HG03432 (cell line): ENCODE measurements around the gene TSPAN5.
"Not testable (repeated sequence)": the region's sequence is repeated elsewhere in the genome, so short reads cannot be mapped to it uniquely, and the experiment has no call there.

ENCODE experiments used
- ATAC-seq: cut with Tn5 transposase; IDR thresholded peaks from one replicate; pipeline ENCODE4 v1.9.1; 2021; ENCODE audit warnings: mild to moderate bottlenecking, moderate library complexity; ENCODE audit not compliant: unreplicated experiment

TSPAN5 gene

DNA sequence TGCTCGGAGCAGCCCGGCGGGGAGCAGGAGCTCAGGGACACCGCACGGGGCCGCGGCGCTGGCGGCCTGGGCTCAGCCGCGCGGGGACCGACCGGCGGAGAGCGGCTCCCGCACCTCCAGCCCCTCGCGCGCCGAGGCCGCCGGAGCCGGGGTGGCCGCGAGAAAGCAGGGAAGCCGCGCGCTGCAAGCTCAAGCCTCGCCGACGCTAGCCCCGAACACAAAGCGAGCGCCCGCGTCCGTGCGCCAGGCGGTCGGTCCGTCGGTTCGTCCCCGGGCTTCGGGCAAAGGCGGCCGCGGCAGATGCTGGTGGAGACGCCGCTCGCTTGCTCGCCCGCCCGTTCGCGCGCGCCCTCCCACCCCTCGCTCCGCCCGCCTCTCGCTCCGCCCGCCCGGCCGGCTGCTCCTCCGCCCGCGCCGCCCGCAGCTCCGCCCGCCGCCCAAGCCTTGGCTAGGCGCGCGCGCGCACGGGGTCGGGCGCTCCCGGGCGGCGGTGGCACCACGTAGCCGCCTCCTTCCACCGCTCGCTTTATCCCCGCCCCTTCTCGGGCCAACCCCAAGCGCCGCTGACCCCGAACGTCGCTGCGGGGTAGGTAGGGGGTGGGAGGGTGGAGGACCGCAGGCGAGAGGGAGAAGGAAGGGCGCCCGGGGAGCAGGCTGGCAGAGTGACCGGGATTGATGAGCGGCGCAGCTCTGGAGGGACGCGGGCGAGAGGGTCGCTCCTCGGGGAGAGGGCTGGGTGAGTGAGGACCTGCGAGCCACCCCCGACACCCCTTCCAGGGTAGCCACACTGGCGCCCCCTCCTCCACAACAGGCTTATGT, at the start of gene TSPAN5:
TSPAN5 (minus strand) TSS at position 325 of the 819 bp plus-strand sequence.
- ATAC-seq = peak; percentile 80

DNA sequence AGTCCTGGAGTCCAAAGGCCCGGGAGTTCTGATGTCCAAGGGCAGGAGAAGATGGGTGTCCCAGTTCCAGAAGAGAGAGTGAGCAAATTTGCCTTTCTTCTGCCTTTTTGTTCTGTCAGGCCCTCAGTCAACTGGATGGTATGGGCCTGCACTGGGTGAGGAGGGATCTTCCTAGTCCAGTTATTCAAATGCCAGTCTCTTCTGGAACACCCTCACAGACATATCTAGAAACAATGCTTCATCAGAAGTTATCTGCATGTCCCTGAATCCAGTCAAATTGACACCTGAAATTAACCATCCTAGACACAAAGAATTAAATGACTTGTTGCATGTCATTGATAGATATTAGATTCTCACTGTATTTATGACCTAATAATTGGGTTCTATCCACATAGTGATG, 48.5 kb upstream of the TSPAN5 start:
- ATAC-seq = no peak

DNA sequence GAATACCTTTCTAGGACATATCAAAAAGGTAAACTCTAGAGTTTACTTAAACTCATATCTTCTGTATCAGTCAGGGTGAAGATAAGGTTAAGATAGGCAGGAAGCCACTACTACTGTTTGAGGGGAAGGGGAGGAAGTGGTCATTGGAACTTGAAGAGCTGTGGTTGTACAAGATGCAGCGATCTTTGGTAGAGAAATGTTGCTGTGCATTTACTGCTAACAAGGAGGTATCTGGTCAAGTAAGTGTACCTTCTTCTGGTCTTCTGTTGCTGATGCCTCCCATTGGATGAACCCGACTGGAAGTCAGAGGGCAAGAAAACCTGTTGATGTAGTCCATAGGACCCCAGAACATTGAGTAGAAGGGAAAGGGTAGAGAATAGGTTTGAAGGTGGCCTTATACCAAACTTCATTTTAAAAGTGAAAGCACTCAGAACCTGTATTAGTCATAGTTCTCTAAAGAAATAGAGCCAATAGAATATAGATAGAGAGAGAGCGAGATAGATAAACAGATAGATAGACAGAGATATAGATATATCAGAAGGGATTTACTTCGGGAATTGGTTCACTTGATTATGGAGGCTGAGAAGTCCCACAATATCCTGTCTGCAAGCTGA, 47.9 kb upstream of the TSPAN5 start:
- no peak for ATAC-seq

DNA sequence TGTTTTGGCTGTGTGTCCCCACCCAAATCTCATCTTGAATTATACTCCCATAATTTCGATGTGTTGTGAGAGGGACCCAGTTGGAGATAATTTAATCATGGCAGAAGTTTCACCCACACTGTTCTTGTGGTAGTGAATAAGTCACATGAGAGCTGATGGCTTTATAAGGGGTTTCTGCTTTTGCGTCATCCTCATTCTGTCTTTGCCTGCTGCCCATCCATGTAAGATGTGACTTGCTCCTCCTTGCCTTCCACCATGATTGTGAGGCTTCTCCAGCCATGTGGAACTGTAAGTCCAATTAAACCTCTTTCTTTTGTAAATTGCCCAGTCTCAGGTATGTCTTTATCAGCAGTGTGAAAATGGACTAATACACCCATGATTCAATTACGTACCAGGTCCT, 47.2 kb upstream of the TSPAN5 start:
- ATAC-seq = not testable (repeated sequence)

DNA sequence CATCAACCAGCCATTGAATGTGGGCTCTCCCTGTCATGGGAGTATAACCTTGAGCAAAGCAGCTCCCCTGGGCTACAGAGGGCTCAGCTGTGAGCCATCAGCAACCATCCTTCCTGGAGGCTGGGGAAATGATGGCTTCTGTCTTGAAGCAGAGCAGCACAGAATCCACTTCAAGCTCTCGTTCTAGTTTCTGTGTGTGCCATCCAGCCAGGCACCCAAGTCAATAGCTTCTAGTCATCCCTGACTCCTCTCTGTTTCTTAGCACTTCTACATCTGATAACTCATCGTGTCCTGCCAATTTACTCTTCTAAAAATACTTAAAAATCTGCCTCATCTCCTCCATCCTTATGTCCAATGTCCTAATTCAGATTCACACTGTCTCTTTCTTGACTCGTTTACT, 42.2 kb upstream of the TSPAN5 start:
- ATAC-seq = no peak

DNA sequence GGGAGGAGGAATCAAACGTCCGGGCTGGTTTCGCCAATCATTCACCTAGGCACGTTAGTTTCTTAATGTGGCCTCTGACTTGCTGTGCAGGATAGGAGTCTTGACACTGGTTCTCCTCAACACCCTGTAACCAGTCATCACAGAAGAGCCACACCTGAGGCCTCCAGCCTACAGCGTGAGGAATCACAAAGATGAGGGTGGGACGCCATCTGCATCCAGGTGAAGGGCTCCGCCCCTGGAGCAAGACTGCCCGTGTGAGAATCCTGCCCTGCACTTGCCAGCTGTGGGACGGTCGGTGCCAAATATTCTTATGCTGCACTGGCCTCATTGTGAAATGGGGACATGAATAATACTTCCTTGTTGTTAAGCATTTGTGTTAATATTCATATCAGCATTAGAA, 35.7 kb upstream of the TSPAN5 start:
- no peak for ATAC-seq

DNA sequence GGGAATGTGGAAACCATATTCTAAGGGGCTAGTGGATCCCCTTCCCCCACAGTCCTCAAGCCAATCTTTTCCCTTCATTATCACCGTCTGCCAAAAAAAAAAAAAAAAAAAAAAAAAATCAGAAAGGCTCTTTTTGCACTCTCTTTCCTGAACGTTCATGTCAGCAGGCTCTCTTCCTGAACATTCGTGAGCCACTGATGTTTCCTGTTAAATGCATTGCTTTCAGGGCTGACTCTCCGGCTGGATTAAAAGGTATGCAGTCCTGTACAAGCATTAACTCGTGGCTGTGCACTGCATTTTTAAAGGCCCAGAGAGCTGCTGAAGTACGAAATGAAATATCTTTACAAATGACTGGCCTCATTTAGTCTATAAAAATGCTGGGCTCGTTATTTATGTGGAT, 34.0 kb upstream of the TSPAN5 start:
- ATAC-seq = no peak

DNA sequence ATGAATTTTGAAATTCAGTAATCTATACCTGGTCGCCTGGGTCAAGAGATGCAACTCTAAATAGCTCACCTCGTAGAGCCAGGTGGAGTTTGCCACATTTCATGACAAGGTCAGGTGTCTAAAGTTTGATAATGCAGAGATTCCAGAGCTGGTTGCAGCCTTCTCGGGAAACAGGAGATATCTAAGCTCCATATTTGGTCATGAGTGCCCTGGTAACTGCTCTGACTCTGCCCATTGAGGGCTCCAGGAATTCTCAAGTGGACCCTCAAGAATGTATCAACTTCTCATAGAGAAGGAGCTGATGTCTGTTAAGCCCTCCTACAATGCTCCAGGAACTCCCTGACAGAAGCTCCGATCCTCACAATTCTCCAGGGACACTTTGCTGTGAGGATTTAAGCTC, 33.2 kb upstream of the TSPAN5 start:
- ATAC-seq = no peak

DNA sequence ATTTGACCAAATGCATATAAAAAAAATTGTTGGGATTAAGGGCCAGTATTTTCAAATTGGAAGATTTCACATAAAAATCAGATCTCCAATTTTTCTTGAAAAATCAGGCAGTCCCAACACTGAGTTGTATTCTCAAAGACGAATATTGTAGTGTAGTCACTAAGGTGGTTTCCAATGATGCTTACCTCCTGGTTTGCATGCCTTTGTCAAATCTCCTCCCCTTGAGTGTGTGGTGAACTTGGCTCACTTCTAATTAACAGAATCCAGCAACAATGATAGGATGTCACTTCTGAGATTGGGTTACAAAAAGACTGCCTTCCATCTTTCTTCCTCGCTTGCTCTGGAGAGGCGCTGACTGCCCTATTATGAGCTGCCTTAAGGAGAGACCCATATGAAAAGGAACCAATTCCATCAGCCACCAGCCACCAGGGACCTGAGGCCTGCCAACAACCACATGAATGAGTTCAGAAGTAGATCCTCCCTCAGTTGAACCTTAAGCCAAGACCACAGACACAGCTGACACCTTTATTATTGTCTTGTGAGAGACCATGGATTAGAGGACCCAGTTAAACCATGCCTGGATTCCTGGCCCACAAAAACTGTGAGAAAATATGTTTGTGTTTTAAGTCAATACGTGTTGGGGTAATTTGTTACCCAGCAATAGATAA, 31.2 kb upstream of the TSPAN5 start:
- ATAC-seq = no peak

DNA sequence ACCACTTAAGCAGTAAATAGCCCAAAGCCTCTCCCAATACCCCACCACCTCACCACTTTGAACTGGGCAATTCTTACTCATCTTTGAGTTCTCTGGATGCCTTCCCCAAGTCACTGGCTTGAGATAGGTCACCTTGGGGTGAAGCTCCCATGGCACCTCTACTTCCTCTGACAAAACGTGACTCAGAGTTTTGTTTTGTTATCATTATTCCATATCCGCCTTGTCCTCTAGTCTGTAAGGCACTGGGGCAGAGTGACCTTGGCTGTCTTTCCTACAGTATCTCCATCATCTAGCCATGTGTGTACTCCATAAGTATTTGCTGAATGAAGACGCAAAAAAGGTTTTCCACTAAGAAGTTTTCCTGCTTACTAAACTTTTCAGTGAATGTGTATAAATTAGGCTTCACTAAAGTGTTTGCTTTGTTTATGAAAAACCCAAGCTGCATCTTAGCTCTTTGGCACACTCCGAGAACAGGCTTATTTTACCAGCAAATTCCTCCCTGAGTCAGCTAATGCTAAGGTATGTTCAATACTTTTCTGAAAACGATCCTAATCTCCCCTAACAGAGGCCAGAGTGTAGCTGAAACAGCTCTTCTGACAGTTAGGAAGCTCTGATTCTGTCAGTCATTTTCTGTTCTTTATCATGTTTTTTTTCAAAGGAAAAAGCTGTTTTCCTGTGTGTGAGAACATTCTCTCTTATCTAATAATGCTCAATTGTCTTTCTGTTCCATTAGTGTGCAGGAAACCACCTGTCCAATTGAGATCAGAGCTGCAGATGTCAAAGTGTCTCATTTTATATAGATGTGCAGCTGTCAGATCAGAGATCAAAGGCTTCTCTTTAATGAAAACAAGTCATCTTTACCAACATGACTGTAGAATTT, 30.2 kb upstream of the TSPAN5 start:
- peak; percentile 51 for ATAC-seq

DNA sequence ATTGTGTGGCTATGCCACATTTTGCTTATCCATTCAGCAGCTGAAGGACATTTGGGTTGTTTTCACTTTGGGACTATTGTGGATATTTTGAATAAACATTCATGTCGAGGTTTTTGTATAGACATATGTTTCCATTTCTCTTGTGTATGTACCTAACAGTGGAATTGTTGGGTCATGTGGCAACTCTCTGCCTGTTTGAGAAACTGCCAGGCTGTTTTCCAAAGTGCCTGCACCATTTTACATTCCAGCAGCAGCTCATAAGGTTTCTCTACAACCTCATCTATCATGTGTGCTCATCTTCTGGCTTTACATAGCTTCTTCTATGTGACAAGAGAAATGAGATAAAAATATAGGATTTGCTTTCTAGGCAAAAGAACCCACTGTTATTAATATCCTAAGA, 29.5 kb upstream of the TSPAN5 start:
- no peak for ATAC-seq

DNA sequence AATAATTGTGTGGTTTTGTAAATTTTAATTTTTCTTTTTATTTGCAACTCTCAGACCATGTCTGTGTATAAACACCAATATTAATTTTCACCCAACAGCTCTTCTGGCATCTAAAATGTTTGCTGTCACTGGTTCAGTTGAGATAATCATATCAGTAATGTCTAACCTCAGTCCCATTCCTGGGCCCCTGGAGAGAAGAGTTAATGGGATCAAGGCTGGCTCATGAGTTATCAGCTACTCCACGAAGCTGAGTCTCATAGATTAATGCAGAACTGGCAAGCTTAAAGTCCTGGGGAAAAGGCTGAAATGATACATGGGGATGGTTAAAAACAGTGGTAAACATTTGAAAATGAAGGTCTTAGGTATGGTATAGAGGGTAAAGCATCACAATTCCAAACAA, 28.4 kb upstream of the TSPAN5 start:
- no peak for ATAC-seq

DNA sequence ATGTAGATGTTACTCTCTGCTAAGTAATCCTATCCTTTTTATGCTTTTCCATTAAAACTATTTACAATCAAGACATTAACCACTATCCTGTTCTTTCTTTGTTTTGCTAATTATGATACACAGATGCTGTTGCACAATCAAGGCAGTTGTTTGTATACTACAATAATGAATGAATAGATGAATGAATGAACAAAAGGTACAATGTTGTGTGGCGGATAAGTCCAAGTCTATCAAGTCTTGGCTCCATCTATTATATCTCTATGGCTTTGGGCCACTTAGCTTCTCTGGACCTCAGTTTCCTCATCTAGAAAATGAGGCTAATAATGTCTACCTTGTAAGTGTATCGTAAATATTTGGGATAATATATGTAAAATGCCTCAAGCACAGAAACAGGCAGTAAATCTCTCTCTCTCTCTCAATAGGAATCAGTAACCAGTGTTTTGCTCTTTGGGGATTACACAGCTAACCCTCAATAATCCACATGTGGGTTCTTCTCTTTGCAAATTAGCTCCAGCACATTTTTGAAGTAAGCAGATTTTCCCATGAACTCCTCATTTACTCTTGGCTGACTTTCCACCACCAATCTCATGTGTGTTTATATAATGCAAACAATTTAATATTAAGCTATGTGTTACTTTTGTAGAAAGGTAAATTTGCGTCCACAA, 27.8 kb upstream of the TSPAN5 start:
- ATAC-seq = no peak

DNA sequence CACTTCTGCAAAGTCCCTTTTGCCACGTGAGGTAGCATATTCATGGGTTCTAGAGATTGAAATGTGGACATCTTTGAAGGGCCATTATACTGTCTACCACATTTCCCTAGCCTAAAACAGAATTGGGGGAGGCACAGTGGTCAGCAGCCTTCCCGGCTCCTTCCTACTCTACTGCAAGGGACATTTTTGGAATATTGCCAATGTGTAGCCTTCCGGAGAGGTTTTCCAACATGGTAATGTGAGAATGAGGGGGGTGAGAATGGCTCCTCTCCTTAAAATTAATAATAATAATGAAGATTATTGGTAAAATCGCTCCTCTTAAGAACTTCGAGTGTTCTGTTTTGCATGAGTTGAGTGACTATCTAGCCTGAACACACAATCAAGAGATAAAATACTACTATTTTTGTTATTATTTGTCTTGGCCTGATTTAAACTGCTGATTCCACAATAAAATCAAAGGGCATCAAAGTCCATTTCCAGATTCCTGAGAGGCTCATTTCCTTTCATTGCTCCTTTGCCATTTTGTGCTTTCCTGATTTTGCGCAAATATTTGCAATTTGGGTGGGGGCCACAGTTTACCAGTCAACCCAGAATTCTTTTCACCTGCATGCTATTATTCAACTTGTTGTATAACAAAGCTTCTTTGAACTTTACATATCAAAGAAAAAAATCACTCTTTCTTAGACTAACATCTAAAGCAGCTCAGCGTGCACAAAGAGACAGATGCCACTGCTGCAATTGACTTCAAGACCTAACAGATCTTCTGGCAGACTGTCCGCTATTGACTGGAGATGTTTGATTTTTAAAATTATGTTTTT, 27.0 kb upstream of the TSPAN5 start:
- no peak for ATAC-seq

DNA sequence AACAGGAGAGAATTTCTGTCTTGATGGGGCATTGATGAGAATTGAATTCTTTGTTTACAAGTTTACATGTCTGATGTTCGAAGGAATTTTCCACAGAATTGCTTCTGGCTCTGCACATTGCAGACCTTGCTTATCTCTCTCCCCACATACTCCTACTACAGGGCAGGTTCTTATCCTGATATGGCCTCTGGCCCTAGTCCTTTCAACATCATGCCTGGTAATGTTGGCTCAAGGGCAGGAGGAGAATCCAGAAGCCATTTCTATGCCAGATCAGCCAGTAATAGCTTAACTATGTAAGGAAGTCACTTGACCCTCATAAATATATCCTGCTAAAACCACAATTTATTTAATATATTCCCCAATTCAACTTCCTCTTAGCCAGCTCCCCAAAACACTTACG, 24.3 kb upstream of the TSPAN5 start:
- ATAC-seq = no peak

DNA sequence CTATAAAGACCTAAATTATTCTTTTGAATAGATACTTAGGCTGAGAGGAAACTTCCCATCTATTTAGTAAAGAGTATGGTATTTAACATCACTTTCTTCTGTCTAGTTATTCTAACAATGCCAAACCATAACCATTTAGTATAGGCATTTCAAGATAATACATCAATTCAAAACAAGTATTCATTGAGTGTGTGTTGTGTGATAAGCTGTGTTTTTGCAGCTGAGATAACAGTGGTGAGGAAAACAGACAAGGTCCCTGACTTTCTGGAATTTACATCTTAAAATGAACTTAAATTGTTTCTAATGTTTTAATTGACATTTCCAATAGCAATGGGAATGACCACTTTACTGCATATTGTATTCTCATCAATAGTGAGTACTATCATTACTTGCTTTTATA, 22.4 kb upstream of the TSPAN5 start:
- ATAC-seq = no peak

DNA sequence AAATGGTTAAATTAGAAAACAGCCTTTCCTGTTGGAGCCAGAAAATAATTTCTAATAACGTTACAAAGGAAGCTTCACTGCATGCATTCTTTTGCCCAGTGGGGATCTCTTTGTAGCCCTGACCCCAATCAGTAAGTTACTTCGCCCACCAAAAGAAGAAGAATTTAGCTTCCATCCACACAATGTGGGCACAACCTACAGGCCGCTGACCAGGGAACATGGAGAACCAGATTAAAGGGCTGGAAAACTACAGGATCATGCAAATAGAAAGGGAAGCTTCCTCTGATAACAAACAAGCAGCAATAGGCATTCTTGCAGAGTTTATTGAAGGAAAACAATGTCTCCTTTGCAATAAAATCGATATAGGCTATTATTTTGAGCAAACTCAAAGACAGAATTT, 21.3 kb upstream of the TSPAN5 start:
- ATAC-seq = no peak

DNA sequence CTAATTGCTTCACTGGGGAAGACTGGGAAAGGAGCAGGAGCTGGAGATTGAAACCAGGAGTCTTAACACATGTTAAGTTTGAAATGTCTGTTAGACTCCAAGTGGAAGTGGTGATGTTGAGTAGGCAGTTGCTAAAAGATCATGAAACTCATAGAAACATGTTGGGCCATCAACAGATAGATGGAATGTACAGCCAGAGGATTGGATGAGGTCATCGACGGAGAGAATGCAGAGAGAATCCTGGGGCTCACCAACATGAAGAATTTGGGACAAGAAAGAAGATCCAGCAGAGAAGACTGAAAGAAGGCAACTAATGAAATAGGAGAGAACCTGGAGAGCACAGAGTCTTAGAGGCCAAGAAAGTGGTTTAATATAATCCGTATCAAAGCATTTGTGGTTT, 19.4 kb upstream of the TSPAN5 start:
- ATAC-seq = no peak

DNA sequence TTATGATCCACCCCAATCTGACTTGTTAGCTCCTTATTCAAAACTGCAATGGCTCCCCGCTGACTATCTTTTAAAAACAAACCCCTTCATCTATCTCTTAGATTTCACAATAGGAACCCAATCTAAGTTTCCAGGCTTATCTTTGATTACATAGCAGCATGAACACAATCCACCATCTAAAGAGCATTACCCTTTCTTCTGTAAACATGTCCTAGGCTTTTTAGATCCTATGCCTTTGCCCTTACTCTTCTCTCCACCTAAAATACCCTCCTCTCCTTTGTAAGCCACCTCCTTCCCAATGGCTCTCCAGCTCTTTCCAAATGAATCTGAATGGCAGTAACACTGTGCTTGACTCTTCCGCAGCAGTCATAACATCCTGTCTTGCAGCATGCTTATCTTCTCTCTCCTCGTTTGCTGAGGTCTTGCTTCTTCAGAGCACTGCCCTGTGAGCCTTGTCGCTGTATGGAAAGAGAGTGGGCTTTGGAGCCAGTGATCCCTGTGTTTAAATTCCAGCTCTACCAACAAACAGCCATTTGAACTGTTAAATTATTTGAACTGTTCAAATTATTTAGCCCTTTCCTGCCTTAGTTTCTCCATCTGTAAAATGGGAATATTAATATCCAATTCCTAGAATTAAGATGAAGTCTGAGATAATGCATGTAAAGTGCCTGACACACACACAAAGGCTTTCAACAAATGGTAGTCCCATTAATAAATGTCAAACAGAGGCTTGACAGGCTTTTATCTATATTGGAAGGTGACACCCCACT, 16.2 kb upstream of the TSPAN5 start:
- no peak for ATAC-seq
